IMR-90 (cell line): Measurements from ENCODE around the gene COL2A1. TPM values are rescaled to one million over a fixed set of nuclear protein-coding genes. Genes with fewer than 3 reads are reported as not detected.

Experiments
- ATAC-seq: fragments of 200-7000 bp; cut with Tn5 transposase; 2 replicates; pipeline ENCODE4 v1.9.1; 2020; ENCODE audit warnings: low read depth, mild to moderate bottlenecking, moderate library complexity
- BruUV-seq: library from RNA; stranded (reverse); fragments of 400-500 nt; replicated peaks from 2 replicates; lab custom pipeline; 2021; lab: Mats Ljungman, UMichigan
- CTCF ChIA-PET: fragments of 300-600 bp; formaldehyde crosslinking; extraction: SDS; loops from one replicate; lab custom pipeline; 2021; ENCODE audit warnings: antibody characterized with exemption; lab: Yijun Ruan, JAX
- POLR2A ChIA-PET: fragments of 300-600 bp; sonication (Branson Sonifier 250); formaldehyde crosslinking; loops from one replicate; lab custom pipeline; 2022; ENCODE audit warnings: antibody characterized with exemption; ENCODE audit not compliant: unreplicated experiment; lab: Charles Lee
- DNase-seq: peaks from one replicate; pipeline ENCODE4 v3.0.0; 2013
- H2AFZ ChIP-seq: replicated peaks from 2 replicates; pipeline ENCODE3; 2013; ENCODE audit warnings: low read length, mild to moderate bottlenecking; ENCODE audit not compliant: poor library complexity
- H2AK5ac ChIP-seq: 2 replicates; pipeline ENCODE4 v1.6.1; 2013; ENCODE audit warnings: low read depth, low read length, inconsistent platforms
- H2AK9ac ChIP-seq: replicated peaks from 2 replicates; pipeline ENCODE3; 2013; ENCODE audit warnings: mild to moderate bottlenecking, low read depth, low read length, moderate library complexity; ENCODE audit not compliant: poor library complexity
- H2BK120ac ChIP-seq: 2 replicates; pipeline ENCODE4 v1.6.1; 2013; ENCODE audit warnings: low read depth, low read length, inconsistent platforms
- H2BK15ac ChIP-seq: 3 replicates; pipeline ENCODE4 v1.6.1; 2013; ENCODE audit warnings: low read depth, low read length, inconsistent platforms
- H2BK20ac ChIP-seq: 2 replicates; pipeline ENCODE4 v1.6.1; 2013; ENCODE audit warnings: low read depth, mild to moderate bottlenecking, inconsistent platforms, low read length, moderate library complexity
- H2BK5ac ChIP-seq: 2 replicates; pipeline ENCODE4 v1.6.1; 2013; ENCODE audit warnings: mild to moderate bottlenecking, low read depth, low read length, inconsistent platforms; ENCODE audit not compliant: poor library complexity, severe bottlenecking
- H3K14ac ChIP-seq: replicated peaks from 2 replicates; pipeline ENCODE4 v1.6.1; 2013; ENCODE audit warnings: low read depth, low read length, inconsistent platforms
- H3K18ac ChIP-seq: 2 replicates; pipeline ENCODE4 v1.6.1; 2013; ENCODE audit warnings: low read depth, low read length, control low read depth
- H3K23ac ChIP-seq: 2 replicates; pipeline ENCODE4 v1.6.1; 2013; ENCODE audit warnings: low read depth, low read length, inconsistent platforms
- H3K27ac ChIP-seq: 2 replicates; pipeline ENCODE4 v1.5.1; 2013; ENCODE audit warnings: mild to moderate bottlenecking, control low read depth, low read length; ENCODE audit not compliant: insufficient read depth
- H3K27me3 ChIP-seq: 2 replicates; pipeline ENCODE4 v1.6.1; 2013; ENCODE audit warnings: low read length; ENCODE audit not compliant: control insufficient read depth, insufficient read depth
- H3K36me3 ChIP-seq: 2 replicates; pipeline ENCODE4 v1.6.1; 2013; ENCODE audit warnings: low read length, mixed read lengths; ENCODE audit not compliant: control insufficient read depth, insufficient read depth
- H3K4ac ChIP-seq: 2 replicates; pipeline ENCODE4 v1.6.1; 2013; ENCODE audit warnings: low read depth, low read length, inconsistent platforms
- H3K4me1 ChIP-seq: 2 replicates; pipeline ENCODE4 v1.6.1; 2013; ENCODE audit warnings: low read length, mixed read lengths; ENCODE audit not compliant: control insufficient read depth, insufficient read depth
- H3K4me2 ChIP-seq: 2 replicates; pipeline ENCODE4 v1.6.1; 2013; ENCODE audit warnings: low read depth, mild to moderate bottlenecking, control low read depth, low read length, moderate library complexity
- H3K4me3 ChIP-seq: 2 replicates; pipeline ENCODE4 v1.5.1; 2013; ENCODE audit warnings: low read depth, mild to moderate bottlenecking, control low read depth, low read length, moderate library complexity; ENCODE audit not compliant: insufficient read depth
- H3K56ac ChIP-seq: 2 replicates; pipeline ENCODE4 v1.6.1; 2013; ENCODE audit warnings: low read length, inconsistent platforms; ENCODE audit not compliant: insufficient read depth; ENCODE audit errors: extremely low read depth
- H3K79me1 ChIP-seq, 2 experiments: 2 replicates each; pipeline ENCODE4 v1.6.1; 2013; ENCODE audit warnings: low read length in 2 of 2, inconsistent platforms in 1 of 2, low read depth in 1 of 2
- H3K9ac ChIP-seq: 2 replicates; pipeline ENCODE4 v1.6.1; 2013; ENCODE audit warnings: low read depth, low read length, control low read depth
- H3K9me1 ChIP-seq: 2 replicates; pipeline ENCODE4 v1.6.1; 2013; ENCODE audit warnings: low read length, inconsistent platforms; ENCODE audit not compliant: insufficient read depth
- H3K9me3 ChIP-seq: 2 replicates; pipeline ENCODE4 v1.6.1; 2013; ENCODE audit warnings: low read length; ENCODE audit not compliant: control insufficient read depth, insufficient read depth
- H4K20me1 ChIP-seq: 2 replicates; pipeline ENCODE4 v1.6.1; 2013; ENCODE audit warnings: low read length, inconsistent platforms; ENCODE audit not compliant: insufficient read depth
- H4K5ac ChIP-seq: 2 replicates; pipeline ENCODE4 v1.6.1; 2013; ENCODE audit warnings: mild to moderate bottlenecking, low read depth, low read length, control low read depth
- H4K8ac ChIP-seq, 2 experiments: 2 replicates each; pipeline ENCODE4 v1.6.1; 2013; ENCODE audit warnings: low read depth in 2 of 2, low read length in 2 of 2, control low read depth in 1 of 2, inconsistent platforms in 1 of 2
- H4K91ac ChIP-seq: 2 replicates; pipeline ENCODE4 v1.6.1; 2013; ENCODE audit warnings: low read depth, low read length, inconsistent platforms; ENCODE audit not compliant: insufficient read depth
- BHLHE40 ChIP-seq: fragments of 150-350 bp; IDR thresholded peaks from 2 replicates; pipeline ENCODE4 v1.6.1; 2016; ENCODE audit warnings: mild to moderate bottlenecking, low read depth, low read length
- CEBPB ChIP-seq: IDR thresholded peaks from 2 replicates; pipeline ENCODE4 v1.6.1; 2012; ENCODE audit warnings: low read depth, low read length, improper control_type of control experiment
- CHD1 ChIP-seq: IDR thresholded peaks from 2 replicates; pipeline ENCODE4 v1.6.1; 2012; ENCODE audit warnings: low read depth, low read length, improper control_type of control experiment
- FOS ChIP-seq: fragments of 150-350 bp; IDR thresholded peaks from 2 replicates; pipeline ENCODE4 v1.6.1; 2016; ENCODE audit warnings: low read depth, low read length
- MAFK ChIP-seq: IDR thresholded peaks from 2 replicates; pipeline ENCODE4 v1.6.1; 2012; ENCODE audit warnings: low read depth, low read length, improper control_type of control experiment
- MAZ ChIP-seq: IDR thresholded peaks from 2 replicates; pipeline ENCODE4 v1.6.1; 2012; ENCODE audit warnings: low read depth, mild to moderate bottlenecking, low read length, improper control_type of control experiment, moderate library complexity, borderline replicate concordance
- MXI1 ChIP-seq: IDR thresholded peaks from 2 replicates; pipeline ENCODE4 v1.6.1; 2012; ENCODE audit warnings: low read depth, mild to moderate bottlenecking, low read length, moderate library complexity, borderline replicate concordance
- NFE2L2 ChIP-seq: fragments of 150-350 bp; IDR thresholded peaks from 2 replicates; pipeline ENCODE4 v1.6.1; 2016; ENCODE audit warnings: low read depth, mild to moderate bottlenecking, low read length
- POLR2A ChIP-seq: IDR thresholded peaks from 2 replicates; pipeline ENCODE4 v1.6.1; 2012; ENCODE audit warnings: mild to moderate bottlenecking, low read depth, low read length
- RAD21 ChIP-seq: IDR thresholded peaks from 2 replicates; pipeline ENCODE4 v1.6.1; 2012; ENCODE audit warnings: low read length, improper control_type of control experiment
- RCOR1 ChIP-seq: IDR thresholded peaks from 2 replicates; pipeline ENCODE4 v1.6.1; 2012; ENCODE audit warnings: mild to moderate bottlenecking, low read length, improper control_type of control experiment; ENCODE audit not compliant: insufficient replicate concordance
- RFX5 ChIP-seq: IDR thresholded peaks from 2 replicates; pipeline ENCODE4 v1.8.0; 2012; ENCODE audit warnings: low read depth, mild to moderate bottlenecking, low read length, moderate library complexity
- WGBS, 2 experiments: methylation state at CpG; one replicate each; pipeline versions ENCODE4 v1.1.5 to v1.1.7; 2013; ENCODE audit warnings: missing lambda C conversion rate in 2 of 2; ENCODE audit not compliant: insufficient read length in 1 of 2; ENCODE audit errors: extremely low coverage in 2 of 2; 5-methylcytosine and 5-hydroxymethylcytosine counted together
- dilution Hi-C: fragments of 300-500 bp; cut with HindIII; formaldehyde crosslinking; loops from one replicate; pipeline ENCODE4 v1.14.3; 2018; ENCODE audit warnings: low sequenced_read_pairs; ENCODE audit not compliant: unreplicated experiment
- in situ Hi-C: fragments of 300-500 bp; cut with MboI; formaldehyde crosslinking; loops from 3 replicates; pipeline ENCODE4 v1.14.3; 2019; ENCODE audit warnings: low sequenced_read_pairs, inconsistent platforms, mixed read lengths
- intact Hi-C: fragments of 100-400 bp; cut with micrococcal nuclease; formaldehyde crosslinking; loops from 2 replicates; pipeline ENCODE4 v1.10.0; 2022
- polyA plus RNA-seq, 3 experiments: library from polyadenylated mRNA; depleted of rRNA; stranded (reverse); fragments of >200 nt; gene quantifications; 2 replicates each; pipeline ENCODE4 v1.2.3, GENCODE V29; 2012; ENCODE audit warnings: low replicate concordance in 1 of 3
- total RNA-seq: library from RNA; depleted of rRNA; stranded (reverse); fragments of >200 nt; gene quantifications from 2 replicates; pipeline ENCODE4 v1.2.3, GENCODE V29; 2012
- TF ChIP-seq, protein P1 (sequence below): fragments of 150-350 bp; IDR thresholded peaks from 2 replicates; pipeline ENCODE4 v1.6.1; 2016; ENCODE audit warnings: low read depth, mild to moderate bottlenecking, low read length, moderate library complexity, borderline replicate concordance
- TF ChIP-seq, protein P2 (sequence below): fragments of 150-350 bp; IDR thresholded peaks from 2 replicates; pipeline ENCODE4 v1.6.1; 2017; ENCODE audit warnings: mild to moderate bottlenecking, antibody characterized with exemption, low read length, low read depth

Gene COL2A1
- total and polyA plus RNA-seq, 2 of the 4 experiments (the other 2 are of a cell fraction) = 0.05 TPM; not detected in 1

DNA sequence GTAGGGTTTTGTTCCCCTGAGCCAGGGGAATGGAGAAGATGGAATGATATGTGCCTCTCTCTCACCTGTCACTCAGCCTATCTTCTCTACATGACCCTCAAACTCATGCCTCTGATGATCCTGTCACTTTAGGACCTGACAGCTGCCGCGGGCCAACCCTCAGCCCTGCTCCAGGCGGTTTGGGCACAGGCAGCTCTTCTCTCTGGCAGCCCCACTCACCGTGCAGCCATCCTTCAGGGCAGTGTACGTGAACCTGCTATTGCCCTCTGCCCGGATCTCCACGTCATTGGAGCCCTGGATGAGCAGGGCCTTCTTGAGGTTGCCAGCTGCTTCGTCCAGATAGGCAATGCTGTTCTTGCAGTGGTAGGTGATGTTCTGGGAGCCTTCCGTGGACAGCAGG lies 30.4 kb downstream of the COL2A1 start:
- ATAC-seq = no peak

More for the DNA sequence above, 30.4 kb downstream of the COL2A1 start:
- H3K9ac ChIP-seq = no peak overlapping the region
- no peak overlapping the region for H2BK20ac ChIP-seq
- no peak overlapping the region for H3K56ac ChIP-seq
- intact Hi-C loops (no loop called here), in situ Hi-C loops (no loop called here), dilution Hi-C loops (no loop called here)
- no peak overlapping the region for H4K91ac ChIP-seq
- H3K9me3 ChIP-seq = no peaks in the 10 kb centered on the region
- no peak overlapping the region for H3K23ac ChIP-seq
- H2AK9ac ChIP-seq = no peak overlapping the region
- ChIA-PET CTCF (no interaction called here), POLR2A (no interaction called here)
- DNase-seq = no peak
- no peaks in the 10 kb centered on the region for H3K79me1 ChIP-seq
- BruUV-seq = no TSS peak
- H3K27ac ChIP-seq = no peak overlapping the region
- H2BK15ac ChIP-seq = no peak overlapping the region
- H2BK5ac ChIP-seq = no peak overlapping the region
- no peak overlapping the region for H3K4me2 ChIP-seq
- H3K9me1 ChIP-seq = no peaks in the 10 kb centered on the region; the same call in 1 of the 2 replicates
- peaks cover 22% of the 10 kb centered on the region for H3K27me3 ChIP-seq
- no peaks in the 10 kb centered on the region for H3K36me3 ChIP-seq
- H2AFZ ChIP-seq = no peak overlapping the region
- no peak overlapping the region for H4K5ac ChIP-seq
- no peak overlapping the region for H2BK120ac ChIP-seq
- H3K14ac ChIP-seq = no peak overlapping the region
- H3K18ac ChIP-seq = no peak overlapping the region
- no peaks in the 10 kb centered on the region for H4K20me1 ChIP-seq
- H2AK5ac ChIP-seq = no peak overlapping the region
- 89% methylated on average over 5 of the region's 9 CpGs; no CpG with 5 or more reads in 1 of the 2 experiments for WGBS, 2 experiments
- TF ChIP-seq POLR2A (no peak), RCOR1 (no peak), NFE2L2 (no peak), RAD21 (no peak), CEBPB (no peak), MXI1 (no peak), CHD1 (no peak), FOS (no peak), BHLHE40 (no peak), MAZ (no peak), MAFK (no peak), RFX5 (no peak)
- TF ChIP-seq, protein P1, sequence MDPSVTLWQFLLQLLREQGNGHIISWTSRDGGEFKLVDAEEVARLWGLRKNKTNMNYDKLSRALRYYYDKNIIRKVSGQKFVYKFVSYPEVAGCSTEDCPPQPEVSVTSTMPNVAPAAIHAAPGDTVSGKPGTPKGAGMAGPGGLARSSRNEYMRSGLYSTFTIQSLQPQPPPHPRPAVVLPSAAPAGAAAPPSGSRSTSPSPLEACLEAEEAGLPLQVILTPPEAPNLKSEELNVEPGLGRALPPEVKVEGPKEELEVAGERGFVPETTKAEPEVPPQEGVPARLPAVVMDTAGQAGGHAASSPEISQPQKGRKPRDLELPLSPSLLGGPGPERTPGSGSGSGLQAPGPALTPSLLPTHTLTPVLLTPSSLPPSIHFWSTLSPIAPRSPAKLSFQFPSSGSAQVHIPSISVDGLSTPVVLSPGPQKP = no peak
- TF ChIP-seq, protein P2, sequence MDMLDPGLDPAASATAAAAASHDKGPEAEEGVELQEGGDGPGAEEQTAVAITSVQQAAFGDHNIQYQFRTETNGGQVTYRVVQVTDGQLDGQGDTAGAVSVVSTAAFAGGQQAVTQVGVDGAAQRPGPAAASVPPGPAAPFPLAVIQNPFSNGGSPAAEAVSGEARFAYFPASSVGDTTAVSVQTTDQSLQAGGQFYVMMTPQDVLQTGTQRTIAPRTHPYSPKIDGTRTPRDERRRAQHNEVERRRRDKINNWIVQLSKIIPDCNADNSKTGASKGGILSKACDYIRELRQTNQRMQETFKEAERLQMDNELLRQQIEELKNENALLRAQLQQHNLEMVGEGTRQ = no peak
- H3K4me3 ChIP-seq = no peak overlapping the region
- no peak overlapping the region for H4K8ac ChIP-seq
- H3K4me1 ChIP-seq = no peaks in the 10 kb centered on the region
- no peak overlapping the region for H3K4ac ChIP-seq
